IMR-90 (cell line): ENCODE data around the gene CTDSP2. TPM values are rescaled to one million over a fixed set of nuclear protein-coding genes. Genes with fewer than 3 reads are reported as not detected.

ENCODE experiments used
- ATAC-seq: fragments of 200-7000 bp; cut with Tn5 transposase; 2 replicates; pipeline ENCODE4 v1.9.1; 2020; ENCODE audit warnings: low read depth, mild to moderate bottlenecking, moderate library complexity
- BruUV-seq: library from RNA; stranded (reverse); fragments of 400-500 nt; replicated peaks from 2 replicates; lab custom pipeline; 2021; lab: Mats Ljungman, UMichigan
- CTCF ChIA-PET: fragments of 300-600 bp; formaldehyde crosslinking; extraction: SDS; loops from one replicate; lab custom pipeline; 2021; ENCODE audit warnings: antibody characterized with exemption; lab: Yijun Ruan, JAX
- POLR2A ChIA-PET: fragments of 300-600 bp; sonication (Branson Sonifier 250); formaldehyde crosslinking; loops from one replicate; lab custom pipeline; 2022; ENCODE audit warnings: antibody characterized with exemption; ENCODE audit not compliant: unreplicated experiment; lab: Charles Lee
- DNase-seq: peaks from one replicate; pipeline ENCODE4 v3.0.0; 2013
- H2AFZ ChIP-seq: replicated peaks from 2 replicates; pipeline ENCODE3; 2013; ENCODE audit warnings: low read length, mild to moderate bottlenecking; ENCODE audit not compliant: poor library complexity
- H2AK5ac ChIP-seq: 2 replicates; pipeline ENCODE4 v1.6.1; 2013; ENCODE audit warnings: low read depth, low read length, inconsistent platforms
- H2AK9ac ChIP-seq: replicated peaks from 2 replicates; pipeline ENCODE3; 2013; ENCODE audit warnings: mild to moderate bottlenecking, low read depth, low read length, moderate library complexity; ENCODE audit not compliant: poor library complexity
- H2BK120ac ChIP-seq: 2 replicates; pipeline ENCODE4 v1.6.1; 2013; ENCODE audit warnings: low read depth, low read length, inconsistent platforms
- H2BK15ac ChIP-seq: 3 replicates; pipeline ENCODE4 v1.6.1; 2013; ENCODE audit warnings: low read depth, low read length, inconsistent platforms
- H2BK20ac ChIP-seq: 2 replicates; pipeline ENCODE4 v1.6.1; 2013; ENCODE audit warnings: low read depth, mild to moderate bottlenecking, inconsistent platforms, low read length, moderate library complexity
- H2BK5ac ChIP-seq: 2 replicates; pipeline ENCODE4 v1.6.1; 2013; ENCODE audit warnings: mild to moderate bottlenecking, low read depth, low read length, inconsistent platforms; ENCODE audit not compliant: poor library complexity, severe bottlenecking
- H3K14ac ChIP-seq: replicated peaks from 2 replicates; pipeline ENCODE4 v1.6.1; 2013; ENCODE audit warnings: low read depth, low read length, inconsistent platforms
- H3K18ac ChIP-seq: 2 replicates; pipeline ENCODE4 v1.6.1; 2013; ENCODE audit warnings: low read depth, low read length, control low read depth
- H3K23ac ChIP-seq: 2 replicates; pipeline ENCODE4 v1.6.1; 2013; ENCODE audit warnings: low read depth, low read length, inconsistent platforms
- H3K27ac ChIP-seq: 2 replicates; pipeline ENCODE4 v1.5.1; 2013; ENCODE audit warnings: mild to moderate bottlenecking, control low read depth, low read length; ENCODE audit not compliant: insufficient read depth
- H3K27me3 ChIP-seq: 2 replicates; pipeline ENCODE4 v1.6.1; 2013; ENCODE audit warnings: low read length; ENCODE audit not compliant: control insufficient read depth, insufficient read depth
- H3K36me3 ChIP-seq: 2 replicates; pipeline ENCODE4 v1.6.1; 2013; ENCODE audit warnings: low read length, mixed read lengths; ENCODE audit not compliant: control insufficient read depth, insufficient read depth
- H3K4ac ChIP-seq: 2 replicates; pipeline ENCODE4 v1.6.1; 2013; ENCODE audit warnings: low read depth, low read length, inconsistent platforms
- H3K4me1 ChIP-seq: 2 replicates; pipeline ENCODE4 v1.6.1; 2013; ENCODE audit warnings: low read length, mixed read lengths; ENCODE audit not compliant: control insufficient read depth, insufficient read depth
- H3K4me2 ChIP-seq: 2 replicates; pipeline ENCODE4 v1.6.1; 2013; ENCODE audit warnings: low read depth, mild to moderate bottlenecking, control low read depth, low read length, moderate library complexity
- H3K4me3 ChIP-seq: 2 replicates; pipeline ENCODE4 v1.5.1; 2013; ENCODE audit warnings: low read depth, mild to moderate bottlenecking, control low read depth, low read length, moderate library complexity; ENCODE audit not compliant: insufficient read depth
- H3K56ac ChIP-seq: 2 replicates; pipeline ENCODE4 v1.6.1; 2013; ENCODE audit warnings: low read length, inconsistent platforms; ENCODE audit not compliant: insufficient read depth; ENCODE audit errors: extremely low read depth
- H3K79me1 ChIP-seq, 2 experiments: 2 replicates each; pipeline ENCODE4 v1.6.1; 2013; ENCODE audit warnings: low read length in 2 of 2, inconsistent platforms in 1 of 2, low read depth in 1 of 2
- H3K9ac ChIP-seq: 2 replicates; pipeline ENCODE4 v1.6.1; 2013; ENCODE audit warnings: low read depth, low read length, control low read depth
- H3K9me1 ChIP-seq: 2 replicates; pipeline ENCODE4 v1.6.1; 2013; ENCODE audit warnings: low read length, inconsistent platforms; ENCODE audit not compliant: insufficient read depth
- H3K9me3 ChIP-seq: 2 replicates; pipeline ENCODE4 v1.6.1; 2013; ENCODE audit warnings: low read length; ENCODE audit not compliant: control insufficient read depth, insufficient read depth
- H4K20me1 ChIP-seq: 2 replicates; pipeline ENCODE4 v1.6.1; 2013; ENCODE audit warnings: low read length, inconsistent platforms; ENCODE audit not compliant: insufficient read depth
- H4K5ac ChIP-seq: 2 replicates; pipeline ENCODE4 v1.6.1; 2013; ENCODE audit warnings: mild to moderate bottlenecking, low read depth, low read length, control low read depth
- H4K8ac ChIP-seq, 2 experiments: 2 replicates each; pipeline ENCODE4 v1.6.1; 2013; ENCODE audit warnings: low read depth in 2 of 2, low read length in 2 of 2, control low read depth in 1 of 2, inconsistent platforms in 1 of 2
- H4K91ac ChIP-seq: 2 replicates; pipeline ENCODE4 v1.6.1; 2013; ENCODE audit warnings: low read depth, low read length, inconsistent platforms; ENCODE audit not compliant: insufficient read depth
- CEBPB ChIP-seq: IDR thresholded peaks from 2 replicates; pipeline ENCODE4 v1.6.1; 2012; ENCODE audit warnings: low read depth, low read length, improper control_type of control experiment
- CHD1 ChIP-seq: IDR thresholded peaks from 2 replicates; pipeline ENCODE4 v1.6.1; 2012; ENCODE audit warnings: low read depth, low read length, improper control_type of control experiment
- FOS ChIP-seq: fragments of 150-350 bp; IDR thresholded peaks from 2 replicates; pipeline ENCODE4 v1.6.1; 2016; ENCODE audit warnings: low read depth, low read length
- MAFK ChIP-seq: IDR thresholded peaks from 2 replicates; pipeline ENCODE4 v1.6.1; 2012; ENCODE audit warnings: low read depth, low read length, improper control_type of control experiment
- MAZ ChIP-seq: IDR thresholded peaks from 2 replicates; pipeline ENCODE4 v1.6.1; 2012; ENCODE audit warnings: low read depth, mild to moderate bottlenecking, low read length, improper control_type of control experiment, moderate library complexity, borderline replicate concordance
- MXI1 ChIP-seq: IDR thresholded peaks from 2 replicates; pipeline ENCODE4 v1.6.1; 2012; ENCODE audit warnings: low read depth, mild to moderate bottlenecking, low read length, moderate library complexity, borderline replicate concordance
- NFE2L2 ChIP-seq: fragments of 150-350 bp; IDR thresholded peaks from 2 replicates; pipeline ENCODE4 v1.6.1; 2016; ENCODE audit warnings: low read depth, mild to moderate bottlenecking, low read length
- POLR2A ChIP-seq: IDR thresholded peaks from 2 replicates; pipeline ENCODE4 v1.6.1; 2012; ENCODE audit warnings: mild to moderate bottlenecking, low read depth, low read length
- SMC3 ChIP-seq: fragments of 150-350 bp; IDR thresholded peaks from 2 replicates; pipeline ENCODE4 v1.6.1; 2016; ENCODE audit warnings: low read depth, mild to moderate bottlenecking, antibody characterized with exemption, low read length, moderate library complexity
- WGBS, 2 experiments: methylation state at CpG; one replicate each; pipeline versions ENCODE4 v1.1.5 to v1.1.7; 2013; ENCODE audit warnings: missing lambda C conversion rate in 2 of 2; ENCODE audit not compliant: insufficient read length in 1 of 2; ENCODE audit errors: extremely low coverage in 2 of 2; 5-methylcytosine and 5-hydroxymethylcytosine counted together
- dilution Hi-C: fragments of 300-500 bp; cut with HindIII; formaldehyde crosslinking; loops from one replicate; pipeline ENCODE4 v1.14.3; 2018; ENCODE audit warnings: low sequenced_read_pairs; ENCODE audit not compliant: unreplicated experiment
- in situ Hi-C: fragments of 300-500 bp; cut with MboI; formaldehyde crosslinking; loops from 3 replicates; pipeline ENCODE4 v1.14.3; 2019; ENCODE audit warnings: low sequenced_read_pairs, inconsistent platforms, mixed read lengths
- intact Hi-C: fragments of 100-400 bp; cut with micrococcal nuclease; formaldehyde crosslinking; loops from 2 replicates; pipeline ENCODE4 v1.10.0; 2022
- polyA plus RNA-seq, 3 experiments: library from polyadenylated mRNA; depleted of rRNA; stranded (reverse); fragments of >200 nt; gene quantifications; 2 replicates each; pipeline ENCODE4 v1.2.3, GENCODE V29; 2012; ENCODE audit warnings: low replicate concordance in 1 of 3
- total RNA-seq: library from RNA; depleted of rRNA; stranded (reverse); fragments of >200 nt; gene quantifications from 2 replicates; pipeline ENCODE4 v1.2.3, GENCODE V29; 2012
- TF ChIP-seq, protein P1 (sequence below): fragments of 150-350 bp; IDR thresholded peaks from 2 replicates; pipeline ENCODE4 v1.6.1; 2017; ENCODE audit warnings: mild to moderate bottlenecking, antibody characterized with exemption, low read length, low read depth

CTDSP2 gene
- total and polyA plus RNA-seq, 2 of the 4 experiments (the other 2 are of a cell fraction), result 114 to 156 TPM

DNA sequence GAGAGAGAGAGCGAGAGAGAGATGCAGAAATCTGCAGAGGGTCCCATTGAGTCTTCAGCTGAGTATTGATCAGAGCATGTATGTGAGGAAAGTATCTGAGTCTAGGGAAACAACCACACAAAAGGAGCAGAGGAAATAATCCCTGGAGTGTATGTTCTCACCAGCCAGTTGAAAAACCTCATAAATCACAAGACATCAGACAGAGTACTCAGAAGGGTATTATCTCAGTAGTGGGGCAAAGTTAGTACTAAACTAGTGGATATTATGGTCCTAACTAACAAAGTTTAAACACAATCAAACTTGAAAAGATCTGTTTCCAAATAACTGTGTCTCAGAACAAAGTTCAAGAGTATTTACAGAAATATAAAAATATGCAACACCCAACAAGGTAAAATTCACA is 36.5 kb upstream of the CTDSP2 start:
- ATAC-seq, result no peak

More for the DNA sequence above, 36.5 kb upstream of the CTDSP2 start:
- dilution Hi-C loops, result no loop called here
- in situ Hi-C loops, result no loop called here
- 100% methylated on average over 1 of the region's 1 CpG; no CpG with 5 or more reads in 1 of the 2 experiments for WGBS, 2 experiments
- Histone ChIP-seq H4K8ac (no peak overlapping the region), H2BK20ac (no peak overlapping the region), H2AFZ (no peak overlapping the region), H2BK15ac (no peak overlapping the region), H2AK9ac (no peak overlapping the region), H2BK120ac (no peak overlapping the region), H3K27me3 (no peaks in the 10 kb centered on the region), H3K14ac (no peak overlapping the region), H3K36me3 (no peaks in the 10 kb centered on the region), H2AK5ac (no peak overlapping the region), H4K91ac (no peak overlapping the region), H3K4ac (no peak overlapping the region), H3K27ac (no peak overlapping the region), H4K5ac (no peak overlapping the region; the same call in 1 of the 2 replicates), H3K23ac (no peak overlapping the region), H3K4me2 (no peak overlapping the region), H3K56ac (no peak overlapping the region), H3K79me1 (peaks cover 0 to 11% of the 10 kb centered on the region in 2 experiments; a peak in 1 of 4 replicates), H3K9me1 (peaks cover 15% of the 10 kb centered on the region; the same call in 1 of the 2 replicates), H3K4me3 (no peak overlapping the region), H3K4me1 (peaks cover 12% of the 10 kb centered on the region), H3K18ac (no peak overlapping the region), H2BK5ac (no peak overlapping the region), H3K9me3 (0 out of 2 replicates have a peak, but pooled peaks cover 3% of the 10 kb centered on the region), H4K20me1 (no peaks in the 10 kb centered on the region), H3K9ac (no peak overlapping the region)
- ChIA-PET CTCF (interaction anchor here (1.5 kb wide), 1 partner anchor 18 kb away, joined by 3 read pairs; no protein-coding TSS in a partner anchor), POLR2A (interaction anchor here (0.9 kb wide), 1 partner anchor 11 kb away, joined by 3 read pairs; no protein-coding TSS in a partner anchor)
- no TSS peak for BruUV-seq
- no peak for TF ChIP-seq MAZ
- TF ChIP-seq CHD1, result no peak
- TF ChIP-seq MXI1, result no peak
- TF ChIP-seq, protein P1, sequence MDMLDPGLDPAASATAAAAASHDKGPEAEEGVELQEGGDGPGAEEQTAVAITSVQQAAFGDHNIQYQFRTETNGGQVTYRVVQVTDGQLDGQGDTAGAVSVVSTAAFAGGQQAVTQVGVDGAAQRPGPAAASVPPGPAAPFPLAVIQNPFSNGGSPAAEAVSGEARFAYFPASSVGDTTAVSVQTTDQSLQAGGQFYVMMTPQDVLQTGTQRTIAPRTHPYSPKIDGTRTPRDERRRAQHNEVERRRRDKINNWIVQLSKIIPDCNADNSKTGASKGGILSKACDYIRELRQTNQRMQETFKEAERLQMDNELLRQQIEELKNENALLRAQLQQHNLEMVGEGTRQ, result no peak
- no peak for TF ChIP-seq POLR2A
- no peak for TF ChIP-seq CEBPB
- TF ChIP-seq FOS, result no peak
- TF ChIP-seq SMC3, result no peak
- TF ChIP-seq NFE2L2, result no peak
- TF ChIP-seq MAFK, result no peak
- intact Hi-C loops, result no loop called here
- no peak for DNase-seq
